HEK293 (cell line): Measurements from ENCODE around the gene SLC35B3.

ENCODE experiments used
- ELK4 ChIP-seq: IDR thresholded peaks from 2 replicates; pipeline ENCODE4 v1.6.1; 2011; ENCODE audit warnings: mild to moderate bottlenecking, low read depth, low read length, borderline replicate concordance
- OSR2 ChIP-seq: fragments of 450-650 bp; formaldehyde crosslinking; IDR thresholded peaks from 2 replicates; pipeline ENCODE4 v1.5.1; 2016; ENCODE audit warnings: missing biosample characterization, missing genetic modification characterization
- ZBTB21 ChIP-seq: fragments of 450-650 bp; formaldehyde crosslinking; IDR thresholded peaks from 2 replicates; pipeline ENCODE4 v1.5.1; 2017; ENCODE audit warnings: missing biosample characterization, missing genetic modification characterization
- ZNF138 ChIP-seq: fragments of 450-650 bp; formaldehyde crosslinking; IDR thresholded peaks from 2 replicates; pipeline ENCODE4 v1.5.1; 2016; ENCODE audit warnings: missing biosample characterization, missing genetic modification characterization, borderline replicate concordance
- ZNF223 ChIP-seq: fragments of 450-650 bp; formaldehyde crosslinking; IDR thresholded peaks from 2 replicates; pipeline ENCODE4 v1.5.1; 2016; ENCODE audit warnings: missing biosample characterization, missing genetic modification characterization
- ZNF311 ChIP-seq: fragments of 450-650 bp; formaldehyde crosslinking; IDR thresholded peaks from 2 replicates; pipeline ENCODE4 v1.5.1; 2017; ENCODE audit warnings: missing biosample characterization, missing genetic modification characterization, borderline replicate concordance
- ZNF354C ChIP-seq: fragments of 450-650 bp; formaldehyde crosslinking; IDR thresholded peaks from 2 replicates; pipeline ENCODE4 v1.5.1; 2016; ENCODE audit warnings: missing biosample characterization, missing genetic modification characterization, low read depth, borderline replicate concordance
- ZNF391 ChIP-seq: fragments of 450-650 bp; formaldehyde crosslinking; IDR thresholded peaks from 2 replicates; pipeline ENCODE4 v1.5.1; 2016; ENCODE audit warnings: low read depth, missing biosample characterization, missing genetic modification characterization, borderline replicate concordance
- ZNF501 ChIP-seq: fragments of 450-650 bp; formaldehyde crosslinking; IDR thresholded peaks from 2 replicates; pipeline ENCODE4 v1.5.1; 2016; ENCODE audit warnings: missing biosample characterization, missing genetic modification characterization
- ZNF626 ChIP-seq: fragments of 450-650 bp; sonication (Bioruptor Pico); formaldehyde crosslinking; IDR thresholded peaks from 2 replicates; pipeline ENCODE4 v1.5.1; 2018; ENCODE audit warnings: missing biosample characterization, missing genetic modification characterization, inconsistent platforms
- ZNF830 ChIP-seq: fragments of 450-650 bp; IDR thresholded peaks from 2 replicates; pipeline ENCODE4 v1.5.0; 2018; ENCODE audit warnings: missing biosample characterization, missing genetic modification characterization, low read depth, mild to moderate bottlenecking, moderate library complexity
- TF ChIP-seq, protein P1 (sequence below): fragments of 450-650 bp; formaldehyde crosslinking; IDR thresholded peaks from 2 replicates; pipeline ENCODE4 v1.5.1; 2016; ENCODE audit warnings: missing biosample characterization, missing genetic modification characterization

DNA sequence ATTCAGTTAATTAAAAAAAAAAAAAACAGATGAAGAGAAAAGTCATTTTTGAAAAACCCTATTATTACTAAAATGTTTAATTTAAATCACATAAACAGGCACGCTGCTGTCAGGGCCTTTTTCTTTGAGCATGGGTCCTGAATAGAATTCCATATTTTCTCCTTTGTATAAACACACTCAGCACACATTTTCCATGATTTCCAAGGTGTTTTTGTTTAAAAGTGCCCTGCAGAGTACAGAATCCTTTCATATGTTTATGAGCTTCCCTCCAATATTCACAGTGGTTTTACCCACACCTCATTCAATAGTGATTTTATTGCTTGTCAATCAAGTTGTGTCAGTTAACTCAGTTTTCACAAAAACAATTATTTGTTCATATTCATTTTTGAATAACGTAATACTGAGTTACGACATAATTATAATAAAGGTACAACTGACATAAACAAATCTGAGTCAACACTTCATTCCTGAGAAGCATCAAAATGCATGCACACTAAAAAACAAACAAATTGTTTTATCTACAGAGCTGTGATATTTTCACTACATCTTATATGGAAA is 15.2 kb downstream of the SLC35B3 start:
- TF ChIP-seq, protein P1, sequence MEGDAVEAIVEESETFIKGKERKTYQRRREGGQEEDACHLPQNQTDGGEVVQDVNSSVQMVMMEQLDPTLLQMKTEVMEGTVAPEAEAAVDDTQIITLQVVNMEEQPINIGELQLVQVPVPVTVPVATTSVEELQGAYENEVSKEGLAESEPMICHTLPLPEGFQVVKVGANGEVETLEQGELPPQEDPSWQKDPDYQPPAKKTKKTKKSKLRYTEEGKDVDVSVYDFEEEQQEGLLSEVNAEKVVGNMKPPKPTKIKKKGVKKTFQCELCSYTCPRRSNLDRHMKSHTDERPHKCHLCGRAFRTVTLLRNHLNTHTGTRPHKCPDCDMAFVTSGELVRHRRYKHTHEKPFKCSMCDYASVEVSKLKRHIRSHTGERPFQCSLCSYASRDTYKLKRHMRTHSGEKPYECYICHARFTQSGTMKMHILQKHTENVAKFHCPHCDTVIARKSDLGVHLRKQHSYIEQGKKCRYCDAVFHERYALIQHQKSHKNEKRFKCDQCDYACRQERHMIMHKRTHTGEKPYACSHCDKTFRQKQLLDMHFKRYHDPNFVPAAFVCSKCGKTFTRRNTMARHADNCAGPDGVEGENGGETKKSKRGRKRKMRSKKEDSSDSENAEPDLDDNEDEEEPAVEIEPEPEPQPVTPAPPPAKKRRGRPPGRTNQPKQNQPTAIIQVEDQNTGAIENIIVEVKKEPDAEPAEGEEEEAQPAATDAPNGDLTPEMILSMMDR (tag by site-specific recombination) = no peak
- TF ChIP-seq ZBTB21 (tag by site-specific recombination) = no peak
- TF ChIP-seq ZNF223 (tag by site-specific recombination) = no peak
- no peak for TF ChIP-seq ZNF391 (tag by site-specific recombination)
- no peak for TF ChIP-seq ZNF626 (tag by site-specific recombination)
- no peak for TF ChIP-seq ZNF311 (tag by site-specific recombination)
- TF ChIP-seq ELK4 = no peak
- TF ChIP-seq ZNF501 (tag by site-specific recombination) = no peak
- no peak for TF ChIP-seq OSR2 (tag by site-specific recombination)
- no peak for TF ChIP-seq ZNF354C (tag by site-specific recombination)
- no peak for TF ChIP-seq ZNF830
- no peak for TF ChIP-seq ZNF138
